ENCODE measurements around the gene NDUFS4. TPM values are rescaled to one million over a fixed set of nuclear protein-coding genes. Genes with fewer than 3 reads are reported as not detected.

The NDUFS4 gene
- polyA plus RNA-seq, 1 of the 3 experiments (the other 2 are of a cell fraction), result 104 TPM

DNA sequence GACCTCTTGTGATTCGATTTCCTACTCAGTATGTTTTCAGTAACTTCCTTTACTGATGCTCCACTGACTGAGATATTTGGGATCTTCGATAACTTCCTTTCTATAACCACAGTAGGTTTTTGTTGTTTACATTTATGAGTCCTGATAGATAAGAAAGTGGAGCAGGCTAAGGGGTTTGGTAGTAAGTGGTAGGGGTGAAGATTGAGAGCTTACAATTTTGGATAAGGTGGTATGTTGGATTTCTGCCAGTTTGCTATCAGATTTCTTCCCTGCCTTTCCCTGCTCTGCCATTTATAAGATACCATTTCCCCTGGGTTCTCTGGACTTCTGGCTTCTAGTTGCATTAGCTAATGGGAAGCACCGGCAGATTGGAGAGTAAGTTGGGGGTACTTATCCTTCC is 7.9 kb upstream of the NDUFS4 start:
- Histone ChIP-seq H3K36me3 (replicated peaks in 1 of 2; ENCODE audit: control insufficient read depth in 1 of 2, insufficient read depth in 2 of 2, low read length in 1 of 2) (no peaks in the 10 kb centered on the region), H3K4me1 (ENCODE audit: control insufficient read depth in 1 of 2, insufficient read depth in 2 of 2, low read depth in 1 of 2, low read length in 1 of 2) (no peaks in the 10 kb centered on the region; a peak in 1 of 4 replicates), H3K4me2 (no peak overlapping the region), H3K27ac (ENCODE audit: low read depth in 2 of 2, low read length in 1 of 2) (no peak overlapping the region), H3K9me3 (no peaks in the 10 kb centered on the region), H3K27me3 (ENCODE audit: insufficient read depth) (no peaks in the 10 kb centered on the region), H3F3A (replicated peaks; ENCODE audit: insufficient read depth) (no peaks in the 10 kb centered on the region), H3K9ac (no peak overlapping the region), H3K9me2 (no peaks in the 10 kb centered on the region), H4K20me1 (ENCODE audit: insufficient read depth) (no peaks in the 10 kb centered on the region), H3K4me3 (ENCODE audit: low read depth in 2 of 2, low read length in 1 of 2) (no peak overlapping the region), H2AFZ (ENCODE audit: low read depth) (no peak overlapping the region), H3K79me2 (ENCODE audit: insufficient read depth) (no peaks in the 10 kb centered on the region)
- ChIA-PET CTCF (interaction anchor here (0.8 kb wide), 1 partner anchor 595 kb away, joined by 3 read pairs; no protein-coding TSS in a partner anchor), POLR2A (no interaction called here)
- TF ChIP-seq RAD21 (IDR thresholded peaks at IDR 0.05; ENCODE audit: low read length) (no peak), NRF1 (IDR thresholded peaks at IDR 0.05; ENCODE audit: low read depth, low read length) (no peak), CHD2 (IDR thresholded peaks at IDR 0.05; ENCODE audit: low read length, partially characterized antibody) (no peak), FOXM1 (IDR thresholded peaks at IDR 0.05; ENCODE audit: low read depth) (no peak), ELF1 (IDR thresholded peaks at IDR 0.05) (no peak), FOXJ3 (CRISPR knock-in tag; IDR thresholded peaks at IDR 0.05) (no peak), GABPA (IDR thresholded peaks at IDR 0.05; ENCODE audit: low read depth) (no peak), EP300 (IDR thresholded peaks at IDR 0.05; ENCODE audit: borderline replicate concordance in 1 of 2, low read depth in 1 of 2, low read length in 1 of 2) (no peak), NFIC (IDR thresholded peaks at IDR 0.05; ENCODE audit: borderline replicate concordance) (no peak), RXRA (IDR thresholded peaks at IDR 0.05; ENCODE audit: borderline replicate concordance, low read depth) (no peak), SMC3 (IDR thresholded peaks at IDR 0.05; ENCODE audit: low read depth, low read length) (no peak), YY1 (IDR thresholded peaks at IDR 0.05; ENCODE audit: low read depth) (no peak), JUND (IDR thresholded peaks at IDR 0.05) (no peak)
- TF ChIP-seq, protein P1, sequence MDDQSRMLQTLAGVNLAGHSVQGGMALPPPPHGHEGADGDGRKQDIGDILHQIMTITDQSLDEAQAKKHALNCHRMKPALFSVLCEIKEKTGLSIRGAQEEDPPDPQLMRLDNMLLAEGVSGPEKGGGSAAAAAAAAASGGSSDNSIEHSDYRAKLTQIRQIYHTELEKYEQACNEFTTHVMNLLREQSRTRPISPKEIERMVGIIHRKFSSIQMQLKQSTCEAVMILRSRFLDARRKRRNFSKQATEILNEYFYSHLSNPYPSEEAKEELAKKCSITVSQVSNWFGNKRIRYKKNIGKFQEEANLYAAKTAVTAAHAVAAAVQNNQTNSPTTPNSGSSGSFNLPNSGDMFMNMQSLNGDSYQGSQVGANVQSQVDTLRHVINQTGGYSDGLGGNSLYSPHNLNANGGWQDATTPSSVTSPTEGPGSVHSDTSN (IDR thresholded peaks at IDR 0.05), result no peak
- TF ChIP-seq, protein P2, sequence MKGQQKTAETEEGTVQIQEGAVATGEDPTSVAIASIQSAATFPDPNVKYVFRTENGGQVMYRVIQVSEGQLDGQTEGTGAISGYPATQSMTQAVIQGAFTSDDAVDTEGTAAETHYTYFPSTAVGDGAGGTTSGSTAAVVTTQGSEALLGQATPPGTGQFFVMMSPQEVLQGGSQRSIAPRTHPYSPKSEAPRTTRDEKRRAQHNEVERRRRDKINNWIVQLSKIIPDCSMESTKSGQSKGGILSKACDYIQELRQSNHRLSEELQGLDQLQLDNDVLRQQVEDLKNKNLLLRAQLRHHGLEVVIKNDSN (IDR thresholded peaks at IDR 0.05; ENCODE audit: borderline replicate concordance, low read depth), result no peak
- TF ChIP-seq, protein P3, sequence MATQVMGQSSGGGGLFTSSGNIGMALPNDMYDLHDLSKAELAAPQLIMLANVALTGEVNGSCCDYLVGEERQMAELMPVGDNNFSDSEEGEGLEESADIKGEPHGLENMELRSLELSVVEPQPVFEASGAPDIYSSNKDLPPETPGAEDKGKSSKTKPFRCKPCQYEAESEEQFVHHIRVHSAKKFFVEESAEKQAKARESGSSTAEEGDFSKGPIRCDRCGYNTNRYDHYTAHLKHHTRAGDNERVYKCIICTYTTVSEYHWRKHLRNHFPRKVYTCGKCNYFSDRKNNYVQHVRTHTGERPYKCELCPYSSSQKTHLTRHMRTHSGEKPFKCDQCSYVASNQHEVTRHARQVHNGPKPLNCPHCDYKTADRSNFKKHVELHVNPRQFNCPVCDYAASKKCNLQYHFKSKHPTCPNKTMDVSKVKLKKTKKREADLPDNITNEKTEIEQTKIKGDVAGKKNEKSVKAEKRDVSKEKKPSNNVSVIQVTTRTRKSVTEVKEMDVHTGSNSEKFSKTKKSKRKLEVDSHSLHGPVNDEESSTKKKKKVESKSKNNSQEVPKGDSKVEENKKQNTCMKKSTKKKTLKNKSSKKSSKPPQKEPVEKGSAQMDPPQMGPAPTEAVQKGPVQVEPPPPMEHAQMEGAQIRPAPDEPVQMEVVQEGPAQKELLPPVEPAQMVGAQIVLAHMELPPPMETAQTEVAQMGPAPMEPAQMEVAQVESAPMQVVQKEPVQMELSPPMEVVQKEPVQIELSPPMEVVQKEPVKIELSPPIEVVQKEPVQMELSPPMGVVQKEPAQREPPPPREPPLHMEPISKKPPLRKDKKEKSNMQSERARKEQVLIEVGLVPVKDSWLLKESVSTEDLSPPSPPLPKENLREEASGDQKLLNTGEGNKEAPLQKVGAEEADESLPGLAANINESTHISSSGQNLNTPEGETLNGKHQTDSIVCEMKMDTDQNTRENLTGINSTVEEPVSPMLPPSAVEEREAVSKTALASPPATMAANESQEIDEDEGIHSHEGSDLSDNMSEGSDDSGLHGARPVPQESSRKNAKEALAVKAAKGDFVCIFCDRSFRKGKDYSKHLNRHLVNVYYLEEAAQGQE (IDR thresholded peaks at IDR 0.05; ENCODE audit: low read depth, low read length), result no peak
- 32% methylated on average over 3 of the region's 3 CpGs for WGBS (ENCODE audit: low lambda C conversion rate)
- DNase-seq, result no peak
